ENCODE measurements around the gene RASL10B.

RASL10B gene

GRCh38 chr17:35766489-35766877 lies 35.0 kb downstream of the RASL10B start:
- DNase-seq = no peak

DNA sequence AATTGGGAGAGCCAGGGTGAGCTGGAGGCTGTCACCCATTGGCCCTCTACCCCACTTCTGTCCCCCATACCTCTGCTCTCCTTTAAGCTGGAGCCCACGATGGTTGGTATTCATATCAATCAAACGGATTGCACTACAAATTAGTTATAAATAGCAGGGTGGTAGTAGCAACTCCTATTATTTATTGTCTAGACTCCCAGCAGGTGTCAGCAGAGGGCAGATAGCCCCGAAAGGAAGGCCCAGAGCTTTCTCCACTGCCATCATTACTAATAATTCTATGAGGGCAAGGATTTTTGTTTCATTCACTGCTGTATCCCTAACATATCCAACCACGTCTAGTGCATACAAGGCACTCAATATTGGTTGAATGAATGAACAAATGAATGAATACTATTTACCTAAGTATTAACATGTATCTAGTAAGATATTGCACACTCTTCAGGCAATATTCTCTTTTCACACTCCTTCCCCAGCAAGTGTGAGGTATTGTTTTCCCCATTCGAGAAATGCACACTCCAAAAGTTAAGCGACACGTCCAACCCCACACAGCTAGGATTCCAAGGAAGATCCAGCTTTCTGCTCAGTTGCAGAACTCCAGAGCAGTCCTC lies 35.6 kb downstream of the RASL10B start:
- DNase-seq = no peak

DNA sequence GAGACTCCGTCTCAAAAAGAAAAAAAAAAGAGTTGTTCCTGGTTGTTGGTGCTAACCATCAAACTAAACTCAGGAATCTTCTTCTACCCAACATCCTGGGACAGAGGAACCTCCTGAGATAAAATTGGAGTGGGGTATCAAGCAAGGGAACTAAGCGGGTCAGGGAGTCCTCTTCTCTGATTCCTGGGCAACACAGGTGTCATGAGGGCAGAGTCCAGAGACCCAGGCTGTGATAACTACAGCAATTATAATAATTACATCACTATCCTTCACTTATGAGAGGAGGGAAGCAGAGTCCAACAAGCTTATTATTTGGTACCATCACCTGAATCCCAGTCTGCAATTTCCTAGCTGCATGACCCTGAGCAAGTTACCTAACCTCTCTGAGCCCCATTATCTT lies 37.4 kb downstream of the RASL10B start:
- no peak for DNase-seq

DNA sequence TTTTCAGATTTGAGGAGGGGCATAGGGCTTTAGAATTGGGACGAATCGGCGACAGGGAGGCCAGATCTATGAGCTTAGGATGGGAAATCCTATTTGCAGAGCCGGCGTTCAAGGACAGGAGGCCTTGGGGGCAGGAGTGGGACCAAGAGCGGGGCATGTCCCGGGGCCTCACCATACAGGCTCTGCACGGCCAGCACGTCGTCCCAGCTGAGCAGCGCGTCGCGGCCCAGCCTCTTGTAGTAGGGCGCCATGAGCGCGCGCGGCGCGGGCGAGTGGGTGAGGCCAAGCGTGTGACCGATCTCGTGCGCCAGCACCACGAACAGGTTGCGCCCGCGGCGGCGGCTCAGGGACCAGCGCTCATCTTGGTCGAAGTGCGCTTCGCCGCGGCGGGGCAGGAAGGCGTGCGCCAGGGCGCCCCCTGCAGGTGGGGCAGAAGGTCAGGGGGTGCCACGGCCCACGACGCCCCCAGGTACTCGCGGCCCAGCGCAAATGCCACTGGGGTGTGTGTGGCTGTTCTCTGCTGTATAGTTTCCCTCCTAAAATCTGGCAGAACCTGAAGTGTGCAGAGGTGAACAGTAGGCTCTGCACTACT lies 38.6 kb downstream of the RASL10B start:
- no peak for DNase-seq

DNA sequence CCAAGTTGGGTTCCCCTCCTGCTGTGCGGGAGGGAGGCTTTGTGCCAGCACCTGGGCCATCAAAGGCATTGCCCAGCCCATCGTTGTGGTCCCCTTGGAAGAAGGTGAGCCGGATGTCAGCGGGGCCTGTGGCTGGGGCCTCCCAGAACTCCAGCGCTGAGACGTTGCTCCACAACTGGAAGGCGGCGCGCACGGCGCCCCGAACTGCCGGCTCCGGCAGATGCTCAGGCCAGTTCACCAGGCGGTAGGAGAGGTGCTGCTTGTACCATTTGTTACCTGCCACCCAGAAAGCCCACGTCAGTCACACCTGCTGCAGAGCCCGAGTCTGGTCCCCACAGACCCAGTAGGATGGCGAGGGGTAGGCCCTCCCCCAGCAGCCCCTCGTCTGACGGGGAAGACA lies 41.7 kb downstream of the RASL10B start:
- no peak for DNase-seq

DNA sequence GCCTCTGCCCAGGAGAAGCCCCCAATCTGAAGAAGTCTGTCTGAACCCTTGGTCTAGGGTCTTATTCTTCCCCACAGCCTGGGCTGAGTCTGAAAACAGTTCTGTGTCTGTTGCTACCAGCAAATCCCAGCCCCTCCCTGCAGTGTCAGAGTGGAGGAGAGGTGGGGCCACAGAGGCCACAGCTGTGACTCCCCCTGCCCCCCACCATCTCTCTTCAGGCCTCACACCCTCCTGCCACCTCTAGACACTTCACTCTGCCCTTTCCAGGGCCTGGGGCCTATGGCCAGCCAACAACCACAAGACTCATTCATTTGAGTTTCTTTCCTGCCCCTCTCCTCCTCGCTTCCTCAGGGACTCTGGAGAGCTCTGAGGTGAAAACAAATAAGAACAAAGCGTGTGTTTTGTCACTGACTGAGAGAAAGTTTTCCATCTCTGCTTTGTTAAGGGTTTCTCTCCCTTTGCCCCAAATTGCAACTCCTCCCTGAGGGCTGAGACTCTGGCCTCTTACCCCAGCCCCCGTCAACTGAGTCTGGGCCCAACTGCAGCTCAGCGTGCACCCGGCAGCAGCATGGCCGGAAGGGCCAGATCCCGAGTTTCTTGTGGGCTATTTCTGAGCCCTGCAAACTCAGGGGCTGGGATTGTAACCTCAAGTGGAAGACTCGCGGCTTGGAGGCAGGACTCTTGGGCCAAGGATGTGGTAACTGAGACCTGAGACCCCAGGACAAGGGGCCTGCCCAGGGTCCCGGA lies 42.4 kb downstream of the RASL10B start:
- DNase-seq = no peak

DNA sequence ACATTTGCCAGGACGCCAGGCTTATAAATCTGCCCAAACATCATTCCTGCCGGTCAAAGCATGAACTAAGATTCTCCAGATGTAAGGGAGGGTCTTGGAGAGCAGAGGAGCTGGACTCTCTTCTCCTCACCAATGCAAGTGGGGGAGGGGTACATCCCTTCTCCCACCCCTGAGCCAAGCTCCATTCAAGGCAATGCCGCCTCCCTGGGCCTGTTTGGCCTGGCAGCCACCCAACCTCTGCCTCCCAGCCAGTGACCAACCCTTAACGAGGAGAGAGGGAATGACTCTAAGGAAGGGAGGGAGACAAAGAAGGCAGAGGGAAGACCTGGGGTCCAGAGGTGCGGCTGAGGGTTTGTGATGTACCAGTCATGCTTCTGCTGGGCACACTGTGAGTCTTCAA lies 43.1 kb downstream of the RASL10B start:
- no peak for DNase-seq

DNA sequence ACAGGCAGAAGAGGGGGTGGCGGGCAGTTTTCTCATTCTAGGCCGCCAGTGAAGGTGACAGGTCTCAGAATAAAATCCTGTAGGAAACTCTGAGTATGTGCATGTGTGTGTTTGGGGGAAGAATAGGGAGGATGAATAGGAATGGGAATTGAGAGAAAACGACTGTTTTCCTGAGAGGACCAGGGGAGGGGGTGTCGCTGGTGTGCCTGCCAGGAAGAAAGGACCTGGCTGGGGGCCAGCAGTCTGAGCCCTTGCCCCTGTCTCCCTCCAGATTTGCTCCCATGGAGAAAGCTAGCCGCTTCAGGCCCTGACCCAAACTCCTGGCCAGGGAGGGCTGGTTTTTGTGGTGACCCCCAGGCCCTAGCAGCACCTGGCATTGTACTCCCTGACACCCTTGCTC lies 43.6 kb downstream of the RASL10B start:
- no peak for DNase-seq

GRCh38 chr17:35775583-35775982 lies 44.1 kb downstream of the RASL10B start:
- no peak for DNase-seq

DNA sequence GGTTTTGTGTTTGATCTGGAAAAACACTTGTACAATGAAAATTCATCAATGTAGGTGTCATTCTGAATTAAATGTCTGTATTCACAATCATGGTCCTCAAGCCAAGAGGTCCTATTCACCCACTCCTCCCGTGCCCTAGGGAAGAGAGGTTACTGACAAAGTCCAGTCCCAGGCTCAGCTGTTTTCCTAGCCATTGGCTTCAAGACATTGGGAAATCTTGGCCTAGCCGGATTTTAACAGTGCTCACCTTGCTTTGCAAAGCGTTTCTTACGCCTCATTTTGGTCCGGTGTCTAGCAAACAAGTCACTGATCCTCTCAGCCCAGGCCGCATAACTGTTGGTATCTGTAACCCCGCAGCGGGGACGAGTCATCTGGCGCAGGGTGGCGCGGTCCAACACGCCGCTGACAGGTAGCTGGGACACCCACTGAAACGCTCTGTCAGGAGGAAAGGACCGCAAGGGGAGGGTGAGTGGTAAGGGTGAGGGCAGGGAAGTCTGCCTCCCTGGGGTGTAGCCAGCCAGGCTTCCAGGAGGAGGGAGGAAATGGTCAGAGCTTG lies 47.3 kb downstream of the RASL10B start:
- DNase-seq = no peak

DNA sequence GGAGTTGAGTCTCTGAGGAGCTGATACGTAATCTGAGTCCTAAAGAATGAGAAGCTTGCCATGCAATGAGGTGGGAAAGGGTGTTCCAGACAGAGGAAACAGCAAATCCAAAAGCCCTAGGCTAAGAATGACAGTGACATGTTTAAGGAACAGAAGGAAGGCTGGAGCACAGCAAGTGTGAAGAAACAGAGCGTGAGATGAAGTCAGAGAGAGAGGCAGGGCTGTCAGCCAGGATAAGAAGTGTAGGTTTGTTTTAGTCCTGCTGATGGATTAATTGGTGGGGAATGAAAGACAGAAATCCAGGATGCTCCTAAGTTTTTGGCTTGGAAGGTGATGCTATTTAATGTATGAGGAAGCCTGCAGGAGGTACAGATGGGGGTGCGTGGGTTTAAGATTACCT lies 49.5 kb downstream of the RASL10B start:
- DNase-seq = no peak

GRCh38 chr17:35784895-35785294 lies 53.5 kb downstream of the RASL10B start:
- DNase-seq = no peak

DNA sequence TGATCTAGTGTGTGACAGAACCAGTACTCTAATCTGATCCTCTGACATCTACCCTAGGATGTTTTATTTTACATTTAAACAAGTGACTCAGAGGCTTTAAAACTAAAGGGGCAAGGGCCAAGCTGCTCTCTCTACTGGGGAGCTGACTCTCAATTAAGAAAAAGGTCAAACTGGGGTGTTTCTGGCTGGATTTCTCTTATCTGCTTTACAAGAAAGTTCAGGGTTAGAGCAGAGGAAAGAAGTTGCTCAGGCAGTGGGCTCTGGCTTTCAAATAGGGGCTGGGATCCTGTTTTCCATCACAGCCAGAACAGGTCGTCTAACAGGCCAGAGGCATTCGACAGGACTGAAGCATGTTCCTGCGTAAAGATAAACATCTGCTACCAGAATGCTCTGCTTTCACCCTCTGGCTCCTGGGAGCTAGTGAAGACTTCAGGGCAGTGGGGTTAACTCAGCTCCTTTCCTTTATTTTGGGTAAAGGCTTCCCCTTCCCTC lies 55.5 kb downstream of the RASL10B start:
- no peak for DNase-seq

- no peak for DNase-seq
Observed at GRCh38 chr17:35788477-35789368, 57.3 kb downstream of the RASL10B start.

GRCh38 chr17:35790841-35791240 lies 59.4 kb downstream of the RASL10B start:
- DNase-seq = no peak

DNA sequence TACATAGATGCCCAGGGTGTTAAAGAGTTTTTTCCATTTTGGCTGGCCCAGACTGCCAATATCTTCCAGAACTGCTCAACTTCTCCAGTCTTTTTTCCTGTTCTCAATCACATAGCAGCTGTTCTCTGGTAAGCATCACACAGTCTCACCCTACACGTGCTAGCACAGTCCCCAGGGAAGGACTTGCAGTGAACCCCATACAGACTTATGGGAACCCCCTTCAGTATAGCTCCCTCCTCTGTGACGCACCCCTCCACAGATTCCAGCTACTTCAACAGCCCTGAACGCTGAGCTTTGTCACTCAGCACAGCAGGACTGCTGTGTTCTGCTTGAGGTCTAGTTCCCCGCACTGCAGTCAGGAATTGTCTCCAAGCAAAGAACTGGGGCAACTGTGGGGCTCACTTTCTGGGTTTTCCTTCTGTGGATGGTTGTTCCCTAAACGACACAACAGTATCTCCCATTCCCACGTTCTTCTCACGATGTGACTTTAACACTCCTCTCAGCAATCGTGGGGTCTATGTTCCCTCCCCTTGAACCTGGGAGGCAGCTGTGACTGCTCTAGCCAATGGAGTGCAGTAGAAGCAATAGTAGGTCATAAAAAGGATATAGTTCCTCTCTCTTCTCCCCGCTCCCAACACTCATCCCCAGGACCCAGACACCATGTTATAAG lies 60.4 kb downstream of the RASL10B start:
- no peak for DNase-seq
